Measurements from ENCODE around the gene FBXO21. TPM values are rescaled to one million over a fixed set of nuclear protein-coding genes. Genes with fewer than 3 reads are reported as not detected.
"Not testable (repeated sequence)": the region's sequence is repeated elsewhere in the genome, so short reads cannot be mapped to it uniquely, and the experiment has no call there.

Gene FBXO21
- total RNA-seq, 5 donors from 2014 or later (not counting 1 experiment from before 2014, with no cell fraction given): 47.7 to 58.1 (median 54.2) TPM

DNA sequence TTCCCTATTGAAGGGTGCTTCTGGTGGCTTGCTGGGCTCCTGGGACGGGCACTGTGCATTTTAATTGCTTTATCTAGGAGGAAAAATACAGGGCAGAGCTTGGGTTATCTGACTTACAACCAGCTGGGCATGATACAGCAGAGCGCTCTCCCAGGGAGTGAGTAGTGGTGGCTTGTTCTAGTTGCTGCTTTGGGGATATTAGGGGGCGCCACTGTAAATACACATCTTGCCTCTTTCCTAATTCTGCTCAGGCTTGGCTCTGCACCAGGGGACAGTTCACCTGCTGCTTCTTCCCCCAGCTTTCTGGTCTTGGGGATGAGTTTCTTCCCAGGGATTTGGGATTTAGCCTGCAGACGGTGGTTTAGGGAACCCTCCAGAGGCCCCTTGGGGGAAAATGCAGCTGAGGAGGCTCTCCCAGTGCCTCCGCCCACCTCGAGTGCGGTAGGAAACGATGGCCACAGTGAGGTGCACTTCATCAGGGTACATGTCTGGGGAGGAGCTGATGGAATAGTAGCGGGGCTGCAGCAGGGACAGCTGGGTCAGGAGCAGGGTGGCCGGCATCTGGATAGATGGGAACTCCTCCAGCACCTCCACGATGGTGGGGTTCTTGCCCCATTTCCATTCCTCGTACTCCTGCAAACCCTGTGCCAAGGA is 36.9 kb upstream of the FBXO21 start:
- no peak overlapping the region for H3K27ac Mint-ChIP-seq
- H3K4me3 Mint-ChIP-seq: no peak overlapping the region
- 73% methylated on average over 7 of the region's 12 CpGs for WGBS (ENCODE audit: insufficient coverage)
- ChIA-PET POLR2A (no interaction called here), CTCF (interaction anchor here (0.7 to 1.2 kb wide), 2 partner anchors 9 to 610 kb away, joined by 3 to 5 read pairs; no protein-coding TSS in a partner anchor)
- H3K9me3 Mint-ChIP-seq: no peaks in the 10 kb centered on the region
- H3K36me3 Mint-ChIP-seq: no peaks in the 10 kb centered on the region
- H3K27me3 Mint-ChIP-seq: peaks cover 19 to 20% of the 10 kb centered on the region in 2 donors
- Histone ChIP-seq H3K36me3 (ENCODE audit: control insufficient read depth in 2 of 2, extremely low read depth in 1 of 2, insufficient read depth in 1 of 2, low read length in 1 of 2) (no peaks in the 10 kb centered on the region), H3K4me3 (ENCODE audit: control insufficient read depth in 1 of 2, extremely low read depth in 1 of 2, low read length in 1 of 2) (no peak overlapping the region), H3K27me3 (replicated peaks in 1 of 2; ENCODE audit: control insufficient read depth in 2 of 2, extremely low read depth in 1 of 2, insufficient read depth in 2 of 2, low read length in 1 of 2) (peaks cover 0 to 23% of the 10 kb centered on the region in 2 experiments), H3K27ac (ENCODE audit: low read length) (no peak overlapping the region), H3K9me3 (no peaks in the 10 kb centered on the region), H3K4me1 (ENCODE audit: control insufficient read depth in 1 of 2, extremely low read depth in 1 of 2, insufficient read depth in 2 of 2, low read length in 2 of 2) (no peaks in the 10 kb centered on the region)
- DNase-seq: no peak
- ATAC-seq (replicated peaks in 1 of 4): no peak
- H3K4me1 Mint-ChIP-seq: no peaks in the 10 kb centered on the region

GRCh38 chr12:117226505-117226904 is 36.2 kb upstream of the FBXO21 start:
- ATAC-seq (replicated peaks in 1 of 4): no peak

DNA sequence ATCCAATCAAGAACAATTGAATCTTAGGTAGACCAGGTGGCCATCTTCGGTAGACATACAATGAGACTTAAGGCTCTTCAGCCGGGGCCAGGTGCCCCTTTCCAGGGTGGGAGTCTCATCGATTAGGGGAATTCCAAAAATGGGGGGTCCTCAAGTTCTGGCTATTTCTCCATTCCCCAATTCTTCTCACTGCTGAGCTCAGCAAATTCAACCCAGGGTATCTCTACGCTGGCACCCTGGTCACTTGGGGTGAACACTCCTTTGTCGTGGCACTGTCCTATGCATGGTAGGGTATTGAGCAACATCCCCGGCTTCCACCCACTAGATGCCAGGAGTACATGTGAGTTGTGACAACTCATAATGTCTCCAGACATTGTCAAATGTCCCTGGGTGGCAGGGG is 34.9 kb upstream of the FBXO21 start:
- no peaks in the 10 kb centered on the region for H3K9me3 Mint-ChIP-seq
- DNase-seq (no peak), ATAC-seq (replicated peaks in 1 of 4) (no peak)
- H3K27ac Mint-ChIP-seq: no peak overlapping the region
- no peaks in the 10 kb centered on the region for H3K9me3 ChIP-seq
- H3K36me3 ChIP-seq (ENCODE audit: control insufficient read depth in 2 of 2, extremely low read depth in 1 of 2, insufficient read depth in 1 of 2, low read length in 1 of 2): no peaks in the 10 kb centered on the region
- no peaks in the 10 kb centered on the region for H3K4me1 ChIP-seq (ENCODE audit: control insufficient read depth in 1 of 2, extremely low read depth in 1 of 2, insufficient read depth in 2 of 2, low read length in 2 of 2)
- H3K27me3 Mint-ChIP-seq: peaks cover 11 to 15% of the 10 kb centered on the region in 2 donors
- ChIA-PET CTCF (no interaction called here), POLR2A (no interaction called here)
- peaks cover 0 to 25% of the 10 kb centered on the region in 2 experiments for H3K27me3 ChIP-seq (replicated peaks in 1 of 2; ENCODE audit: control insufficient read depth in 2 of 2, extremely low read depth in 1 of 2, insufficient read depth in 2 of 2, low read length in 1 of 2)
- no CpG with 5 or more reads among the region's 6 CpGs for WGBS (ENCODE audit: insufficient coverage)
- no peak overlapping the region for H3K4me3 ChIP-seq (ENCODE audit: control insufficient read depth in 1 of 2, extremely low read depth in 1 of 2, low read length in 1 of 2)
- no peaks in the 10 kb centered on the region for H3K36me3 Mint-ChIP-seq
- H3K27ac ChIP-seq (ENCODE audit: low read length): no peak overlapping the region
- H3K4me1 Mint-ChIP-seq: no peaks in the 10 kb centered on the region
- H3K4me3 Mint-ChIP-seq: no peak overlapping the region

More at GRCh38 chr12:117226505-117226904, 36.2 kb upstream of the FBXO21 start:
- Mint-ChIP-seq H3K4me1 (no peaks in the 10 kb centered on the region), H3K4me3 (no peak overlapping the region), H3K9me3 (no peaks in the 10 kb centered on the region), H3K27me3 (peaks cover 14 to 15% of the 10 kb centered on the region in 2 donors), H3K36me3 (no peaks in the 10 kb centered on the region), H3K27ac (no peak overlapping the region)
- Histone ChIP-seq H3K9me3 (no peaks in the 10 kb centered on the region), H3K27ac (ENCODE audit: low read length) (no peak overlapping the region), H3K4me1 (ENCODE audit: control insufficient read depth in 1 of 2, extremely low read depth in 1 of 2, insufficient read depth in 2 of 2, low read length in 2 of 2) (no peaks in the 10 kb centered on the region), H3K4me3 (ENCODE audit: control insufficient read depth in 1 of 2, extremely low read depth in 1 of 2, low read length in 1 of 2) (no peak overlapping the region), H3K27me3 (replicated peaks in 1 of 2; ENCODE audit: control insufficient read depth in 2 of 2, extremely low read depth in 1 of 2, insufficient read depth in 2 of 2, low read length in 1 of 2) (peaks cover 0 to 18% of the 10 kb centered on the region in 2 experiments), H3K36me3 (ENCODE audit: control insufficient read depth in 2 of 2, extremely low read depth in 1 of 2, insufficient read depth in 1 of 2, low read length in 1 of 2) (no peaks in the 10 kb centered on the region)
- CTCF ChIA-PET: no interaction called here
- 78% methylated on average over 8 of the region's 10 CpGs for WGBS (ENCODE audit: insufficient coverage)
- POLR2A ChIA-PET: no interaction called here
- no peak for DNase-seq

- WGBS (ENCODE audit: insufficient coverage): 20% methylated on average over 1 of the region's 5 CpGs
- H3K9me3 ChIP-seq; H3K9me3 Mint-ChIP-seq; ATAC-seq (replicated peaks in 1 of 4); H3K36me3 ChIP-seq (ENCODE audit: control insufficient read depth in 2 of 2, extremely low read depth in 1 of 2, insufficient read depth in 1 of 2, low read length in 1 of 2); DNase-seq; H3K27ac ChIP-seq (ENCODE audit: low read length); H3K4me1 ChIP-seq (ENCODE audit: control insufficient read depth in 1 of 2, extremely low read depth in 1 of 2, insufficient read depth in 2 of 2, low read length in 2 of 2); H3K4me3 ChIP-seq (ENCODE audit: control insufficient read depth in 1 of 2, extremely low read depth in 1 of 2, low read length in 1 of 2); H3K4me1 Mint-ChIP-seq; H3K4me3 Mint-ChIP-seq; H3K36me3 Mint-ChIP-seq; H3K27ac Mint-ChIP-seq: not testable (repeated sequence)
- H3K27me3 Mint-ChIP-seq: peaks cover 12% of the 10 kb centered on the region in 2 donors
- CTCF ChIA-PET: interaction anchor here (0.7 to 1.4 kb wide), 2 partner anchors 9 to 170 kb away, joined by 4 read pairs; no protein-coding TSS in a partner anchor
- POLR2A ChIA-PET: interaction anchor here in 1 of 2 donors (0.6 kb wide), 1 partner anchor 11 kb away, joined by 4 read pairs; no protein-coding TSS in a partner anchor
- peaks cover 0 to 29% of the 10 kb centered on the region in 2 experiments for H3K27me3 ChIP-seq (replicated peaks in 1 of 2; ENCODE audit: control insufficient read depth in 2 of 2, extremely low read depth in 1 of 2, insufficient read depth in 2 of 2, low read length in 1 of 2)
Observed at GRCh38 chr12:117220947-117221346, 30.7 kb upstream of the FBXO21 start.

DNA sequence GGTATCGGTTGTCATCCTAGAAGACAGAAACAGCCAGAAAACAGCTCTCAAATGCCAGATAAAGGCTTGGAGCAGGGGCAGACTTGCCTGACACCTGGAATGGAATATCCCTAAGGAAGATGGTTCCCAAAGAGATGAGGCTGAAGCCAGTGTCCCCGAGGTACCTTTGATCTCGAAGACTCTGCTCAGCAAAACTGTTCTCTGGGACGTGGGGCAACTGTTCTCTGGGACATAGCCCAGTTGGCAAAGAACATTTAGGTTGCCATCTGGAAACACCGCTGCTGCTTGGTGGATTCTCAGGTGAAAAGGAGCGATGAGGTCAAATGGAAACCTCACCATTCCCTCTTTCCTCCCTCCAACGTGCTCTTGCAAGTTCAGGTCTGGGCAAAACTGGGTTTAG is 27.9 kb upstream of the FBXO21 start:
- H3K27me3 ChIP-seq (replicated peaks in 1 of 2; ENCODE audit: control insufficient read depth in 2 of 2, extremely low read depth in 1 of 2, insufficient read depth in 2 of 2, low read length in 1 of 2): peaks cover 0 to 29% of the 10 kb centered on the region in 2 experiments
- H3K36me3 ChIP-seq (ENCODE audit: control insufficient read depth in 2 of 2, extremely low read depth in 1 of 2, insufficient read depth in 1 of 2, low read length in 1 of 2): no peaks in the 10 kb centered on the region
- POLR2A ChIA-PET: no interaction called here
- DNase-seq: no peak
- no peak overlapping the region for H3K27ac ChIP-seq (ENCODE audit: low read length)
- H3K4me3 ChIP-seq (ENCODE audit: control insufficient read depth in 1 of 2, extremely low read depth in 1 of 2, low read length in 1 of 2): no peak overlapping the region
- no peaks in the 10 kb centered on the region for H3K9me3 ChIP-seq
- CTCF ChIA-PET: interaction anchor here in 1 of 2 donors (0.7 kb wide), 1 partner anchor 1220 kb away, joined by 3 read pairs; no protein-coding TSS in a partner anchor
- Mint-ChIP-seq H3K27ac (no peak overlapping the region), H3K36me3 (no peaks in the 10 kb centered on the region), H3K4me3 (no peak overlapping the region), H3K27me3 (peaks cover 12% of the 10 kb centered on the region in 2 donors), H3K4me1 (no peaks in the 10 kb centered on the region), H3K9me3 (no peaks in the 10 kb centered on the region)
- no peak for ATAC-seq (replicated peaks in 1 of 4)
- 73% methylated on average over 4 of the region's 7 CpGs for WGBS (ENCODE audit: insufficient coverage)
- H3K4me1 ChIP-seq (ENCODE audit: control insufficient read depth in 1 of 2, extremely low read depth in 1 of 2, insufficient read depth in 2 of 2, low read length in 2 of 2): no peaks in the 10 kb centered on the region

GRCh38 chr12:117216686-117217085 is 26.4 kb upstream of the FBXO21 start:
- Mint-ChIP-seq H3K27ac (no peak overlapping the region), H3K4me3 (no peak overlapping the region), H3K27me3 (peaks cover 12 to 16% of the 10 kb centered on the region in 2 donors), H3K36me3 (no peaks in the 10 kb centered on the region), H3K4me1 (no peaks in the 10 kb centered on the region), H3K9me3 (no peaks in the 10 kb centered on the region)
- ATAC-seq (replicated peaks in 1 of 4) (no peak), DNase-seq (no peak)
- CTCF ChIA-PET: interaction anchor here in 1 of 2 donors (0.6 to 0.7 kb wide), 2 partner anchors 60 to 515 kb away, joined by 4 read pairs; no protein-coding TSS in a partner anchor
- H3K27ac ChIP-seq (ENCODE audit: low read length): no peak overlapping the region
- H3K4me1 ChIP-seq (ENCODE audit: control insufficient read depth in 1 of 2, extremely low read depth in 1 of 2, insufficient read depth in 2 of 2, low read length in 2 of 2): no peaks in the 10 kb centered on the region
- WGBS (ENCODE audit: insufficient coverage): 72% methylated on average over 3 of the region's 5 CpGs
- POLR2A ChIA-PET: no interaction called here
- no peaks in the 10 kb centered on the region for H3K9me3 ChIP-seq
- H3K27me3 ChIP-seq (replicated peaks in 1 of 2; ENCODE audit: control insufficient read depth in 2 of 2, extremely low read depth in 1 of 2, insufficient read depth in 2 of 2, low read length in 1 of 2): peaks cover 0 to 26% of the 10 kb centered on the region in 2 experiments
- no peaks in the 10 kb centered on the region for H3K36me3 ChIP-seq (ENCODE audit: control insufficient read depth in 2 of 2, extremely low read depth in 1 of 2, insufficient read depth in 1 of 2, low read length in 1 of 2)
- H3K4me3 ChIP-seq (ENCODE audit: control insufficient read depth in 1 of 2, extremely low read depth in 1 of 2, low read length in 1 of 2): no peak overlapping the region
